HEK293 (cell line): ENCODE results near the gene SERGEF.

Source experiments
- CTCF ChIA-PET: fragments of 350-600 bp; formaldehyde crosslinking; extraction: SDS; loops from one replicate; lab custom pipeline; 2021; ENCODE audit warnings: antibody characterized with exemption; lab: Yijun Ruan, JAX
- POLR2A ChIA-PET: fragments of 300-600 bp; formaldehyde crosslinking; extraction: SDS; loops from one replicate; lab custom pipeline; 2020; ENCODE audit warnings: antibody characterized with exemption, inconsistent platforms; lab: Yijun Ruan, JAX
- H3K27ac ChIP-seq: fragments of 200-500 bp; sonication (Bioruptor generic); 2 replicates; pipeline ENCODE4 v1.5.1; 2014; ENCODE audit warnings: low read depth, low read length, control low read depth, inconsistent platforms; ENCODE audit errors: extremely low read depth
- H3K36me3 ChIP-seq, 2 experiments: fragments of 200-500 bp in 1 of 2; sonication (Bioruptor generic) in 1 of 2; 1 replicate in 1 of 2; 2 replicates in 1 of 2; pipeline ENCODE4 v1.5.1; 2014 to 2017; ENCODE audit warnings: inconsistent platforms in 2 of 2, low read length in 2 of 2; ENCODE audit not compliant: control insufficient read depth in 2 of 2, insufficient read depth in 1 of 2
- H3K4me1 ChIP-seq: fragments of 200-500 bp; sonication (Bioruptor generic); 2 replicates; pipeline ENCODE4 v1.5.1; 2014; ENCODE audit warnings: mild to moderate bottlenecking, low read length, inconsistent platforms; ENCODE audit not compliant: control insufficient read depth, insufficient read depth
- H3K4me3 ChIP-seq: 2 replicates; pipeline ENCODE4 v1.5.1; 2011; ENCODE audit warnings: low read depth, mild to moderate bottlenecking, control low read depth, low read length, moderate library complexity
- H3K9me3 ChIP-seq: fragments of 200-500 bp; sonication (Bioruptor generic); 2 replicates; pipeline ENCODE4 v1.5.1; 2014; ENCODE audit warnings: low read depth, low read length, inconsistent platforms; ENCODE audit not compliant: control insufficient read depth, insufficient read depth
- FEZF1 ChIP-seq: fragments of 450-650 bp; formaldehyde crosslinking; IDR thresholded peaks from 2 replicates; pipeline ENCODE4 v1.5.1; 2016; ENCODE audit warnings: missing biosample characterization, missing genetic modification characterization
- GLIS1 ChIP-seq: fragments of 450-650 bp; formaldehyde crosslinking; IDR thresholded peaks from 2 replicates; pipeline ENCODE4 v1.5.1; 2016; ENCODE audit warnings: missing biosample characterization, missing genetic modification characterization
- HOXD13 ChIP-seq: sonication (generic); formaldehyde crosslinking; IDR thresholded peaks from 2 replicates; pipeline ENCODE4 v1.8.0; 2022; ENCODE audit warnings: missing genetic modification reagents, borderline replicate concordance
- KLF16 ChIP-seq: fragments of 450-650 bp; formaldehyde crosslinking; IDR thresholded peaks from 2 replicates; pipeline ENCODE4 v1.5.1; 2017; ENCODE audit warnings: missing biosample characterization, missing genetic modification characterization
- MEIS1 ChIP-seq: sonication (generic); formaldehyde crosslinking; IDR thresholded peaks from 2 replicates; pipeline ENCODE4 v1.8.1; 2022; ENCODE audit warnings: missing genetic modification reagents, mild to moderate bottlenecking, borderline replicate concordance
- PATZ1 ChIP-seq: fragments of 450-650 bp; formaldehyde crosslinking; IDR thresholded peaks from 2 replicates; pipeline ENCODE4 v1.5.1; 2016; ENCODE audit warnings: missing biosample characterization, missing genetic modification characterization
- SP2 ChIP-seq: fragments of 450-650 bp; formaldehyde crosslinking; IDR thresholded peaks from 2 replicates; pipeline ENCODE4 v1.5.1; 2016; ENCODE audit warnings: missing biosample characterization, missing genetic modification characterization
- SP7 ChIP-seq: fragments of 450-650 bp; formaldehyde crosslinking; IDR thresholded peaks from 2 replicates; pipeline ENCODE4 v1.5.1; 2016; ENCODE audit warnings: missing biosample characterization, missing genetic modification characterization
- WT1 ChIP-seq: fragments of 450-650 bp; formaldehyde crosslinking; IDR thresholded peaks from 2 replicates; pipeline ENCODE4 v1.5.1; 2016; ENCODE audit warnings: missing biosample characterization, missing genetic modification characterization
- ZBTB48 ChIP-seq: fragments of 450-650 bp; formaldehyde crosslinking; IDR thresholded peaks from 2 replicates; pipeline ENCODE4 v1.5.1; 2016; ENCODE audit warnings: missing biosample characterization, missing genetic modification characterization
- ZEB2 ChIP-seq: fragments of 450-650 bp; formaldehyde crosslinking; IDR thresholded peaks from 2 replicates; pipeline ENCODE4 v1.5.1; 2016; ENCODE audit warnings: missing biosample characterization, missing genetic modification characterization
- ZNF132 ChIP-seq: fragments of 450-650 bp; formaldehyde crosslinking; IDR thresholded peaks from 2 replicates; pipeline ENCODE4 v1.5.1; 2017; ENCODE audit warnings: missing biosample characterization, missing genetic modification characterization, borderline replicate concordance
- ZNF140 ChIP-seq: fragments of 450-650 bp; formaldehyde crosslinking; IDR thresholded peaks from 2 replicates; pipeline ENCODE4 v1.5.1; 2016; ENCODE audit warnings: missing biosample characterization, missing genetic modification characterization
- ZNF174 ChIP-seq: fragments of 450-650 bp; formaldehyde crosslinking; IDR thresholded peaks from 2 replicates; pipeline ENCODE4 v1.5.0; 2017; ENCODE audit warnings: missing biosample characterization, mild to moderate bottlenecking, missing genetic modification characterization
- ZNF2 ChIP-seq: fragments of 450-650 bp; formaldehyde crosslinking; IDR thresholded peaks from 2 replicates; pipeline ENCODE4 v1.5.1; 2016; ENCODE audit warnings: missing biosample characterization, missing genetic modification characterization
- ZNF266 ChIP-seq: fragments of 450-650 bp; formaldehyde crosslinking; IDR thresholded peaks from 2 replicates; pipeline ENCODE4 v1.5.1; 2016; ENCODE audit warnings: missing biosample characterization, missing genetic modification characterization, low read depth
- ZNF302 ChIP-seq: fragments of 450-650 bp; formaldehyde crosslinking; IDR thresholded peaks from 2 replicates; pipeline ENCODE4 v1.5.1; 2016; ENCODE audit warnings: missing biosample characterization, missing genetic modification characterization, low read depth
- ZNF335 ChIP-seq: fragments of 450-650 bp; formaldehyde crosslinking; conservative IDR thresholded peaks from 2 replicates; pipeline ENCODE4 v1.5.1; 2016; ENCODE audit warnings: missing biosample characterization, missing genetic modification characterization
- ZNF37A ChIP-seq: fragments of 450-650 bp; IDR thresholded peaks from 2 replicates; pipeline ENCODE4 v1.5.1; 2018; ENCODE audit warnings: missing biosample characterization, missing genetic modification characterization
- ZNF404 ChIP-seq: fragments of 450-650 bp; formaldehyde crosslinking; IDR thresholded peaks from 2 replicates; pipeline ENCODE4 v1.5.1; 2017; ENCODE audit warnings: missing biosample characterization, missing genetic modification characterization
- ZNF513 ChIP-seq: fragments of 450-650 bp; IDR thresholded peaks from 2 replicates; pipeline ENCODE4 v1.5.1; 2018; ENCODE audit warnings: missing biosample characterization, missing genetic modification characterization
- ZNF544 ChIP-seq: fragments of 450-650 bp; formaldehyde crosslinking; IDR thresholded peaks from 2 replicates; pipeline ENCODE4 v1.5.0; 2017; ENCODE audit warnings: missing biosample characterization, missing genetic modification characterization
- ZNF600 ChIP-seq: fragments of 450-650 bp; formaldehyde crosslinking; IDR thresholded peaks from 2 replicates; pipeline ENCODE4 v1.5.1; 2016; ENCODE audit warnings: missing biosample characterization, missing genetic modification characterization
- ZNF645 ChIP-seq: fragments of 450-650 bp; formaldehyde crosslinking; IDR thresholded peaks from 2 replicates; pipeline ENCODE4; 2016; ENCODE audit warnings: missing biosample characterization, missing genetic modification characterization
- ZNF677 ChIP-seq: fragments of 450-650 bp; IDR thresholded peaks from 2 replicates; pipeline ENCODE4 v1.5.0; 2018; ENCODE audit warnings: missing biosample characterization, mild to moderate bottlenecking, missing genetic modification characterization, moderate library complexity
- ZNF692 ChIP-seq: fragments of 450-650 bp; formaldehyde crosslinking; IDR thresholded peaks from 2 replicates; pipeline ENCODE4 v1.5.1; 2016; ENCODE audit warnings: missing biosample characterization, missing genetic modification characterization
- ZNF707 ChIP-seq: fragments of 450-650 bp; formaldehyde crosslinking; IDR thresholded peaks from 2 replicates; pipeline ENCODE4 v1.5.1; 2016; ENCODE audit warnings: missing biosample characterization, missing genetic modification characterization
- ZNF747 ChIP-seq: fragments of 450-650 bp; formaldehyde crosslinking; IDR thresholded peaks from 2 replicates; pipeline ENCODE4 v1.5.1; 2016; ENCODE audit warnings: missing biosample characterization, missing genetic modification characterization
- ZSCAN16 ChIP-seq: fragments of 450-650 bp; formaldehyde crosslinking; IDR thresholded peaks from 2 replicates; pipeline ENCODE4 v1.5.1; 2016; ENCODE audit warnings: missing biosample characterization, missing genetic modification characterization
- ZSCAN30 ChIP-seq: fragments of 450-650 bp; IDR thresholded peaks from 2 replicates; pipeline ENCODE4 v1.5.1; 2018; ENCODE audit warnings: missing biosample characterization, mild to moderate bottlenecking, missing genetic modification characterization, moderate library complexity
- ZSCAN4 ChIP-seq: fragments of 450-650 bp; formaldehyde crosslinking; IDR thresholded peaks from 2 replicates; pipeline ENCODE4 v1.5.1; 2017; ENCODE audit warnings: missing biosample characterization, missing genetic modification characterization
- ZXDB ChIP-seq: fragments of 450-650 bp; formaldehyde crosslinking; IDR thresholded peaks from 2 replicates; pipeline ENCODE4 v1.5.1; 2016; ENCODE audit warnings: missing biosample characterization, missing genetic modification characterization

SERGEF gene

GRCh38 chr11:18012906-18013781, at the start of gene SERGEF:
Gene SERGEF, minus strand, starts transcription at chr11:18013047. Its CDS starts 37 bp downstream, at chr11:18013010.
- H3K27ac ChIP-seq = peak within 1 kb of the TSS; percentile 60; the same call in 1 of the 2 replicates
- no peaks in the 10 kb centered on the region for H3K4me1 ChIP-seq
- ChIA-PET POLR2A (interaction anchor here (0.6 to 1.1 kb wide), 3 partner anchors 93 to 269 kb away, joined by 3 read pairs; partner anchors contain the start of gene SAAL1), CTCF (interaction anchor here (0.6 to 1.5 kb wide), 8 partner anchors 22 to 1596 kb away, joined by 3 to 7 read pairs (median 4); no protein-coding TSS in a partner anchor)
- H3K4me3 ChIP-seq = peak within 1 kb of the TSS; percentile 72
- H3K9me3 ChIP-seq = no peaks in the 10 kb centered on the region
- H3K36me3 ChIP-seq = no peaks in the 10 kb centered on the region
- TF ChIP-seq ZNF140 (tag by site-specific recombination) (no peak), PATZ1 (tag by site-specific recombination) (peak; percentile 42), ZNF2 (tag by site-specific recombination) (0 out of 2 replicates have a peak, but pooled peaks have one; percentile 72), SP2 (tag by site-specific recombination) (peak; percentile 56), ZNF692 (tag by site-specific recombination) (peak; percentile 75), MEIS1 (CRISPR knock-in tag) (no peak), ZNF302 (tag by site-specific recombination) (no peak), ZNF174 (tag by site-specific recombination) (no peak), ZSCAN4 (tag by site-specific recombination) (no peak), ZNF600 (tag by site-specific recombination) (peak; percentile 67), ZNF335 (tag by site-specific recombination) (peak; percentile 86), ZNF266 (tag by site-specific recombination) (no peak), ZNF707 (tag by site-specific recombination) (no peak), GLIS1 (tag by site-specific recombination) (peak; percentile 55), HOXD13 (CRISPR knock-in tag) (no peak), SP7 (tag by site-specific recombination) (peak; percentile 56), ZSCAN16 (tag by site-specific recombination) (no peak), FEZF1 (no peak), ZEB2 (peak; percentile 56), ZNF677 (tag by site-specific recombination) (no peak), WT1 (tag by site-specific recombination) (no peak), ZNF544 (tag by site-specific recombination) (no peak), ZNF645 (tag by site-specific recombination) (no peak), ZNF37A (tag by site-specific recombination) (no peak), ZNF747 (tag by site-specific recombination) (no peak), ZBTB48 (tag by site-specific recombination) (no peak), ZNF132 (tag by site-specific recombination) (no peak), ZNF513 (tag by site-specific recombination) (no peak), ZNF404 (no peak), ZXDB (tag by site-specific recombination) (no peak; the same call in 1 of the 2 replicates), ZSCAN30 (tag by site-specific recombination) (peak; percentile 28; the same call in 1 of the 2 replicates), KLF16 (tag by site-specific recombination) (peak; percentile 55; the same call in 1 of the 2 replicates)
